HCT116 (cell line): ENCODE results near the gene SH3BGRL3. TPM values are rescaled to one million over a fixed set of nuclear protein-coding genes. Genes with fewer than 3 reads are reported as not detected.

Experiments used
- ATAC-seq: fragments of 200-7000 bp; cut with Tn5 transposase; 2 replicates; pipeline ENCODE4 v1.9.1; 2020; ENCODE audit warnings: mild to moderate bottlenecking, moderate library complexity
- BruUV-seq: library from RNA; stranded (reverse); fragments of 400-500 nt; replicated peaks from 2 replicates; lab custom pipeline; 2021; lab: Mats Ljungman, UMichigan
- CTCF ChIA-PET: fragments of 300-600 bp; sonication (Branson Sonifier 250); formaldehyde crosslinking; loops from one replicate; lab custom pipeline; 2021; ENCODE audit warnings: antibody characterized with exemption; lab: Charles Lee
- POLR2A ChIA-PET: fragments of 300-600, 350-600 bp; sonication (Branson Sonifier 250); formaldehyde crosslinking; loops from one replicate; lab custom pipeline; 2021; ENCODE audit warnings: antibody characterized with exemption; lab: Charles Lee
- RAD21 ChIA-PET, 2 experiments: fragments of 300-600 bp; sonication (Branson Sonifier 250); formaldehyde crosslinking; loops; one replicate each; lab custom pipeline; 2023; ENCODE audit warnings: low total read pairs in 2 of 2; ENCODE audit not compliant: uncharacterized antibody in 2 of 2, unreplicated experiment in 2 of 2, low non-redundant PET in 1 of 2; lab: Charles Lee
- DNase-seq: peaks from one replicate; pipeline ENCODE4 v3.0.0-alpha.2; 2010; ENCODE audit warnings: low read depth, low spot score
- H2AFZ ChIP-seq: fragments of 200-600 bp; shearing (Covaris generic), sonication (generic); 2 replicates; pipeline ENCODE4 v1.6.1; 2017; ENCODE audit warnings: low read depth, mixed run types, mixed read lengths, antibody characterized with exemption, low read length; ENCODE audit not compliant: poor library complexity, severe bottlenecking
- H3K27ac ChIP-seq: 2 replicates; pipeline ENCODE4 v1.5.1; 2012; ENCODE audit warnings: low read depth, low read length
- H3K27me3 ChIP-seq: fragments of 200-600 bp; sonication (generic); 2 replicates; pipeline ENCODE4 v1.6.1; 2016; ENCODE audit warnings: mixed run types, low read length, mixed read lengths; ENCODE audit not compliant: insufficient read depth
- H3K36me3 ChIP-seq, 2 experiments: fragments of 200-500 bp in 1 of 2; fragments of 200-600 bp in 1 of 2; sonication (Bioruptor generic) in 1 of 2; sonication (generic) in 1 of 2; 2 replicates each; pipeline versions ENCODE4 v1.5.1 to v1.6.1; 2014 to 2016; ENCODE audit warnings: low read length in 2 of 2, inconsistent platforms in 1 of 2, mixed read lengths in 1 of 2, mixed run types in 1 of 2; ENCODE audit not compliant: insufficient read depth in 2 of 2, control insufficient read depth in 1 of 2
- H3K4me1 ChIP-seq, 2 experiments: fragments of 200-600 bp in 1 of 2; sonication (generic) in 1 of 2; 2 replicates each; pipeline versions ENCODE4 v1.5.1 to v1.6.1; 2012 to 2017; ENCODE audit warnings: low read length in 2 of 2, inconsistent platforms in 1 of 2, mild to moderate bottlenecking in 1 of 2, mixed read lengths in 1 of 2, mixed run types in 1 of 2, moderate library complexity in 1 of 2; ENCODE audit not compliant: insufficient read depth in 2 of 2, control insufficient read depth in 1 of 2
- H3K4me2 ChIP-seq: fragments of 200-600 bp; sonication (generic); 2 replicates; pipeline ENCODE4 v1.6.1; 2017; ENCODE audit warnings: mixed run types, low read length, mixed read lengths
- H3K4me3 ChIP-seq, 2 experiments: fragments of 200-600 bp in 1 of 2; sonication (generic) in 1 of 2; replicated peaks in 1 of 2; 2 replicates each; pipeline ENCODE4 v1.5.1; 2011 to 2016; ENCODE audit warnings: low read length in 2 of 2, control low read depth in 1 of 2, low read depth in 1 of 2, mild to moderate bottlenecking in 1 of 2, mixed read lengths in 1 of 2, mixed run types in 1 of 2
- H3K79me2 ChIP-seq: fragments of 200-600 bp; sonication (generic); 2 replicates; pipeline ENCODE4 v1.6.1; 2017; ENCODE audit warnings: mild to moderate bottlenecking, mixed run types, low read length, moderate library complexity, mixed read lengths; ENCODE audit not compliant: insufficient read depth
- H3K9ac ChIP-seq: fragments of 200-600 bp; sonication (generic); 2 replicates; pipeline ENCODE4 v1.6.1; 2016; ENCODE audit warnings: low read length, mixed read lengths
- H3K9me2 ChIP-seq: fragments of 200-600 bp; sonication (generic), shearing (Covaris generic); 2 replicates; pipeline ENCODE4 v1.6.1; 2017; ENCODE audit warnings: mixed run types, mild to moderate bottlenecking, moderate library complexity; ENCODE audit not compliant: insufficient read depth
- H3K9me3 ChIP-seq, 2 experiments: fragments of 200-500 bp in 1 of 2; fragments of 200-600 bp in 1 of 2; sonication (Bioruptor generic) in 1 of 2; sonication (generic) in 1 of 2; 2 replicates each; pipeline ENCODE4 v1.6.1; 2014 to 2017; ENCODE audit warnings: low read length in 2 of 2, mixed read lengths in 2 of 2, inconsistent platforms in 1 of 2, low read depth in 1 of 2, mild to moderate bottlenecking in 1 of 2, mixed run types in 1 of 2, moderate library complexity in 1 of 2; ENCODE audit not compliant: control insufficient read depth in 1 of 2, insufficient read depth in 1 of 2
- H4K20me1 ChIP-seq: fragments of 200-600 bp; sonication (generic), shearing (Covaris generic); 2 replicates; pipeline ENCODE4 v1.6.1; 2017; ENCODE audit warnings: mixed run types, mild to moderate bottlenecking, moderate library complexity; ENCODE audit not compliant: insufficient read depth
- ATF3 ChIP-seq: IDR thresholded peaks from 2 replicates; pipeline ENCODE4 v1.6.1; 2012
- CEBPB ChIP-seq: IDR thresholded peaks from 2 replicates; pipeline ENCODE4 v1.6.1; 2012; ENCODE audit warnings: low read depth
- CTCF ChIP-seq, 3 experiments: fragments of 200-600 bp in 1 of 3; sonication (generic) in 1 of 3; IDR thresholded peaks in 2 of 3; conservative IDR thresholded peaks in 1 of 3; 2 replicates each; pipeline ENCODE4 v1.5.1; 2012 to 2017; ENCODE audit warnings: low read depth in 2 of 3, low read length in 2 of 3, antibody characterized with exemption in 1 of 3, borderline replicate concordance in 1 of 3, control low read depth in 1 of 3, mild to moderate bottlenecking in 1 of 3, mixed read lengths in 1 of 3, mixed run types in 1 of 3, moderate library complexity in 1 of 3; ENCODE audit not compliant: insufficient read depth in 1 of 3
- EGR1 ChIP-seq: IDR thresholded peaks from 2 replicates; pipeline ENCODE4 v1.6.1; 2012; ENCODE audit warnings: low read depth
- EZH2phosphoT487 ChIP-seq: fragments of 200-600 bp; IDR thresholded peaks from 2 replicates; pipeline ENCODE4 v1.6.1; 2018; ENCODE audit warnings: antibody characterized with exemption, borderline replicate concordance
- FOSL1 ChIP-seq: IDR thresholded peaks from 2 replicates; pipeline ENCODE4 v1.6.1; 2012; ENCODE audit warnings: low read depth
- JUND ChIP-seq: IDR thresholded peaks from 2 replicates; pipeline ENCODE4 v1.6.1; 2012
- MAX ChIP-seq: IDR thresholded peaks from 2 replicates; pipeline ENCODE4 v1.6.1; 2012
- POLR2A ChIP-seq: IDR thresholded peaks from 2 replicates; pipeline ENCODE4 v1.7.0; 2011; ENCODE audit warnings: borderline replicate concordance; ENCODE audit not compliant: insufficient read depth, insufficient read length; ENCODE audit errors: extremely low read depth
- POLR2AphosphoS5 ChIP-seq: IDR thresholded peaks from 2 replicates; pipeline ENCODE4 v1.6.1; 2011; ENCODE audit warnings: mild to moderate bottlenecking, low read depth, low read length, moderate library complexity
- SIN3A ChIP-seq: IDR thresholded peaks from 2 replicates; pipeline ENCODE4 v1.6.1; 2012; ENCODE audit warnings: low read depth
- SRF ChIP-seq: IDR thresholded peaks from 2 replicates; pipeline ENCODE4 v1.6.1; 2012; ENCODE audit warnings: low read depth
- TCF7L2 ChIP-seq: IDR thresholded peaks from 2 replicates; pipeline ENCODE4 v1.7.0; 2011; ENCODE audit warnings: borderline replicate concordance, inconsistent platforms; ENCODE audit not compliant: insufficient read depth, insufficient read length; ENCODE audit errors: extremely low read depth
- YY1 ChIP-seq: IDR thresholded peaks from 2 replicates; pipeline ENCODE4 v1.6.1; 2011; ENCODE audit warnings: low read length, low read depth, moderate library complexity, mild to moderate bottlenecking; ENCODE audit not compliant: insufficient replicate concordance; ENCODE audit errors: extremely low read depth
- ZFX ChIP-seq: fragments of 450-650 bp; IDR thresholded peaks from 2 replicates; pipeline ENCODE4 v1.6.1; 2017
- ZNF274 ChIP-seq: fragments of 200-500 bp; sonication (Bioruptor generic); IDR thresholded peaks from 2 replicates; pipeline ENCODE4 v1.6.1; 2014; ENCODE audit warnings: mild to moderate bottlenecking, low read depth, low read length, inconsistent platforms
- intact Hi-C: fragments of 100-400 bp; cut with micrococcal nuclease; formaldehyde crosslinking; loops from 2 replicates; pipeline ENCODE4 v1.10.0; 2022
- total RNA-seq: library from RNA; stranded (reverse); gene quantifications from one replicate; pipeline ENCODE4 v1.2.1, GENCODE V29; 2021; ENCODE audit not compliant: unreplicated experiment

SH3BGRL3 gene
- total RNA-seq, 1 experiment from 2014 or later = 112 TPM

- TF ChIP-seq TCF7L2 = no peak
- no peak for TF ChIP-seq CTCF (IDR thresholded peaks at IDR 0.05 in 2 of 3, conservative IDR thresholded peaks at IDR 0.05 in 1 of 3; ENCODE audit: borderline replicate concordance in 1 of 3, insufficient read depth in 1 of 3, low read depth in 2 of 3, low read length in 2 of 3)
- no peak for TF ChIP-seq FOSL1
- no peak for TF ChIP-seq SRF
- no peak for TF ChIP-seq MAX
- no peak for TF ChIP-seq YY1
- TF ChIP-seq ATF3 = no peak
- TF ChIP-seq EZH2phosphoT487 = no peak
- TF ChIP-seq POLR2A = no peak
- TF ChIP-seq SIN3A = no peak
- TF ChIP-seq EGR1 = no peak
- no peak for TF ChIP-seq JUND
- no peak for TF ChIP-seq POLR2AphosphoS5
- TF ChIP-seq CEBPB = no peak
- TF ChIP-seq ZNF274 = no peak
- TF ChIP-seq ZFX = no peak
- H3K27ac ChIP-seq = no peak overlapping the region
- ATAC-seq = no peak
- no peaks in the 10 kb centered on the region for H4K20me1 ChIP-seq
- H3K4me1 ChIP-seq = peaks cover 5 to 16% of the 10 kb centered on the region in 2 experiments; a peak in 3 of 4 replicates
- no peak overlapping the region for H3K4me2 ChIP-seq
- H3K4me3 ChIP-seq = no peak overlapping the region
- ChIA-PET RAD21 (interaction anchor here in 1 of 2 experiments (1.0 kb wide), 1 partner anchor 36 kb away, joined by 4 read pairs; no protein-coding TSS in a partner anchor), POLR2A (no interaction called here), CTCF (interaction anchor here (1.0 to 4.4 kb wide), 6 partner anchors 11 to 176 kb away, joined by 5 to 47 read pairs (median 9); partner anchors contain the start of genes SH3BGRL3 and ZNF593)
- intact Hi-C loops = loop anchor here (1.0 to 5.0 kb wide), 6 partner anchors 36 to 285 kb away; partner anchors contain the start of genes C1orf232 and ZNF593
- BruUV-seq = no TSS peak
- no peaks in the 10 kb centered on the region for H3K9me2 ChIP-seq
- no peaks in the 10 kb centered on the region for H3K27me3 ChIP-seq
- no peaks in the 10 kb centered on the region for H3K79me2 ChIP-seq
- peaks cover 0 to 10% of the 10 kb centered on the region in 2 experiments; a peak in 2 of 4 replicates for H3K36me3 ChIP-seq
- no peaks in the 10 kb centered on the region for H3K9me3 ChIP-seq
- no peak overlapping the region for H3K9ac ChIP-seq
- DNase-seq = no peak
- no peak overlapping the region for H2AFZ ChIP-seq
These were observed 41.0 kb downstream of the SH3BGRL3 start for GRCh38 chr1:26320896-26321295.
